Gastrocnemius medialis (tissue), 4 donors: Measurements from ENCODE around the gene EDNRA. TPM values are rescaled to one million over a fixed set of nuclear protein-coding genes. Genes with fewer than 3 reads are reported as not detected.
A peak's percentile ranks its signal among the peaks of the same experiment; 100 is the strongest.

Source experiments
- ATAC-seq, 2 donors: fragments of 150-250 bp; one replicate each; pipeline ENCODE4 v1.9.1; 2016
- DNase-seq, 2 donors: peaks; one replicate each; pipeline ENCODE4 v3.0.0-alpha.2; 2019
- H3K27ac ChIP-seq, 4 donors: fragments of 200-600 bp; sonication (generic); 1 replicate in 1 of 4; 2 replicates in 3 of 4; pipeline ENCODE4 v1.5.1; 2016 to 2018; ENCODE audit warnings: mild to moderate bottlenecking in 2 of 4, moderate library complexity in 1 of 4
- H3K27me3 ChIP-seq, 3 donors: fragments of 200-600 bp; sonication (generic) in 2 of 3; 1 replicate in 1 of 3; 2 replicates in 2 of 3; pipeline versions ENCODE4 v1.5.1 to v1.6.0; 2016 to 2019; ENCODE audit warnings: mild to moderate bottlenecking in 1 of 3, moderate library complexity in 1 of 3
- H3K36me3 ChIP-seq, 2 donors: fragments of 200-600 bp; sonication (generic) in 1 of 2; one replicate each; pipeline ENCODE4 v1.5.1; 2017 to 2018
- H3K4me1 ChIP-seq, 2 donors: fragments of 200-600 bp; sonication (generic) in 1 of 2; one replicate each; pipeline ENCODE4 v1.5.1; 2016 to 2017; ENCODE audit warnings: mild to moderate bottlenecking in 2 of 2
- H3K4me3 ChIP-seq, 4 donors: fragments of 200-600 bp; sonication (generic) in 3 of 4; 1 replicate in 1 of 4; 2 replicates in 3 of 4; pipeline ENCODE4 v1.5.1; 2016 to 2019; ENCODE audit warnings: mild to moderate bottlenecking in 2 of 4
- H3K9me3 ChIP-seq, 3 donors: fragments of 200-600 bp; sonication (generic) in 2 of 3; 1 replicate in 1 of 3; 2 replicates in 2 of 3; pipeline ENCODE4 v1.5.1; 2016 to 2019
- POLR2A ChIP-seq, 2 donors: fragments of 450-650 bp; IDR thresholded peaks; one replicate each; pipeline ENCODE4 v1.6.1; 2017; ENCODE audit warnings: antibody characterized with exemption in 2 of 2, mild to moderate bottlenecking in 2 of 2, moderate library complexity in 2 of 2
- in situ Hi-C, 4 donors: fragments of 200-750 bp; cut with MboI; loops; one replicate each; pipeline versions ENCODE4 v1.15.0 to v1.8.0; 2017; ENCODE audit warnings: low sequenced_read_pairs in 4 of 4
- intact Hi-C: fragments of 100-400 bp; cut with DNase I; formaldehyde crosslinking; loops from one replicate; pipeline ENCODE4 v1.15.1; 2023; ENCODE audit warnings: low total_unique reads
- total RNA-seq, 4 donors: library from RNA; depleted of rRNA; stranded (reverse); fragments of >200 nt; gene quantifications; one replicate each; pipeline versions ENCODE4 v1.1.0 to v1.2.3, GENCODE V29; 2016
- TF ChIP-seq, protein P1 (sequence below), 5 experiments: fragments of 450-650 bp in 3 of 5; fragments of 200-600 bp in 2 of 5; sonication (generic) in 2 of 5; IDR thresholded peaks in 4 of 5; conservative IDR thresholded peaks in 1 of 5; 1 replicate in 4 of 5; 2 replicates in 1 of 5; pipeline ENCODE4 v1.5.1; 2016 to 2019; ENCODE audit warnings: antibody characterized with exemption in 5 of 5, mild to moderate bottlenecking in 3 of 5, moderate library complexity in 3 of 5

Gene EDNRA
- total RNA-seq, 4 donors from 2014 or later: 1.4 to 8.4 (median 2.6) TPM

DNA sequence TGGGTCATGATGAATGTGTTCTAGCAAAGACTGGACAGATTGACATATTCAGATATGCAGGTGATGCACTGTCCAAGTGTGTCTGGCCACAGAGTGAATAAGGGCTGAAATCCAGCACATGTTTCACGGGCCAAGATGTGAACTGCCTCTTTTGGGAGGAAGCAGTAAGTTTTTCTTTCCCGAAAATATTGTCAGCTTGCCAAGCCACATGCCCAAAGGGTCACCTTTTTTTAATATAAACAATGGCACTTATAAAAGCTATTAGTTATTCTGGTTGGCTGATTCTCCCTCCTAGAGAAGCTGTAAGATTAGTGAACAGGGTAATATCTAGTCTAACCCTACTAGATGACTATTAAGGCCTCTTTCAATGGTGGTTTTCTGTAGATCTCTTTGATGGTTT is 1.5 kb upstream of the EDNRA start:
- in situ Hi-C loops (no loop called here), intact Hi-C loops (no loop called here)
- H3K27me3 ChIP-seq: peaks cover 0 to 7% (median 5%) of the 10 kb centered on the region in 3 donors
- TF ChIP-seq, protein P1, sequence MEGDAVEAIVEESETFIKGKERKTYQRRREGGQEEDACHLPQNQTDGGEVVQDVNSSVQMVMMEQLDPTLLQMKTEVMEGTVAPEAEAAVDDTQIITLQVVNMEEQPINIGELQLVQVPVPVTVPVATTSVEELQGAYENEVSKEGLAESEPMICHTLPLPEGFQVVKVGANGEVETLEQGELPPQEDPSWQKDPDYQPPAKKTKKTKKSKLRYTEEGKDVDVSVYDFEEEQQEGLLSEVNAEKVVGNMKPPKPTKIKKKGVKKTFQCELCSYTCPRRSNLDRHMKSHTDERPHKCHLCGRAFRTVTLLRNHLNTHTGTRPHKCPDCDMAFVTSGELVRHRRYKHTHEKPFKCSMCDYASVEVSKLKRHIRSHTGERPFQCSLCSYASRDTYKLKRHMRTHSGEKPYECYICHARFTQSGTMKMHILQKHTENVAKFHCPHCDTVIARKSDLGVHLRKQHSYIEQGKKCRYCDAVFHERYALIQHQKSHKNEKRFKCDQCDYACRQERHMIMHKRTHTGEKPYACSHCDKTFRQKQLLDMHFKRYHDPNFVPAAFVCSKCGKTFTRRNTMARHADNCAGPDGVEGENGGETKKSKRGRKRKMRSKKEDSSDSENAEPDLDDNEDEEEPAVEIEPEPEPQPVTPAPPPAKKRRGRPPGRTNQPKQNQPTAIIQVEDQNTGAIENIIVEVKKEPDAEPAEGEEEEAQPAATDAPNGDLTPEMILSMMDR (IDR thresholded peaks at IDR 0.05 in 4 of 5, conservative IDR thresholded peaks at IDR 0.05 in 1 of 5): no peak
- TF ChIP-seq POLR2A (IDR thresholded peaks at IDR 0.05): no peak
- DNase-seq: no peak
- no peak overlapping the region for H3K4me3 ChIP-seq
- H3K36me3 ChIP-seq: no peaks in the 10 kb centered on the region
- H3K9me3 ChIP-seq: no peaks in the 10 kb centered on the region
- ATAC-seq: no peak
- peak overlapping the region in 1 of 4 donors; percentile 69 for H3K27ac ChIP-seq
- no peaks in the 10 kb centered on the region for H3K4me1 ChIP-seq

DNA sequence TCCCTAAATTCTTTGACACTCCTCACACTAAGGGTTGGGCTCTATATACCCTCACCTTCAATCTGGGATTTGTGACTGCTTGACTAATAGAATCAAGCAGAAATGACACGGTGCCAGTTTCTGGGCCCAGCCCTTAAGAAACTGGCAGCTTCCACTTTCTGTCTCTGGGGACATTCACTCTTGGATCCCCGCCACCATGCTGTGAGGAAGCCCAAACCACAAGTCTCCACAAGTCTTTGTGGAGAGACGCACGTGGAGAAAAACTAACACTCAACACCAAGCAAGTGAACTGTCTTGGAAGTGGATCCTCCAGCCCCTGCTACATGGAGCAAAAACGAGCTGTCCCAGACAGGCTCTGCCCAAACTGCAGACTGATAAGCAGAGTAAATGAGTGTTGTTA is 1.1 kb upstream of the EDNRA start:
- H3K27me3 ChIP-seq: peaks cover 0 to 7% (median 5%) of the 10 kb centered on the region in 3 donors
- intact Hi-C loops (no loop called here), in situ Hi-C loops (no loop called here)
- no peak overlapping the region for H3K4me3 ChIP-seq
- no peaks in the 10 kb centered on the region for H3K36me3 ChIP-seq
- no peaks in the 10 kb centered on the region for H3K4me1 ChIP-seq
- TF ChIP-seq POLR2A (IDR thresholded peaks at IDR 0.05): no peak
- TF ChIP-seq, protein P1 (IDR thresholded peaks at IDR 0.05 in 4 of 5, conservative IDR thresholded peaks at IDR 0.05 in 1 of 5): no peak
- DNase-seq (no peak), ATAC-seq (no peak)
- H3K9me3 ChIP-seq: no peaks in the 10 kb centered on the region
- peak overlapping the region in 3 of 4 donors; percentile 46 to 69 (median 61) for H3K27ac ChIP-seq

DNA sequence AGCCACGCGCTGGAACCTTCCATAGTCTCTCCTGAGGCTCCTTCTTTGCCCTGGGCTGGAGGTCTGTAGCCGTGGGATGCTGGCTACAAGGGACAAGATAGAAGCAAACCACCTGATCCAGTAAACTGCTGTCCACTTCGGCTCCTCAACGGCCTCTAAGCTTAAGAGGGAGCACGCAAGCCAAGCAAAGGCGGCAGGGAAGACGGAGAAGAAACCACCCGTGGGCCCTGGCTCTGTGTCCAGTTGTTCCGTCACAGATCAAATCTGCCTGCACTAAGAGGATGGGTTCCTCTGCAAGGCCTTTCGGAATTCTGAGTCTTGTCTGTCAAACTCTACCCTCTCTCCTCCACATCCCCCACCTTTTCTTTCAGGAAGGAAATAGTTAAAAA is 401 bp upstream of the EDNRA start:
- in situ Hi-C loops (no loop called here), intact Hi-C loops (no loop called here)
- Histone ChIP-seq H3K36me3 (no peaks in the 10 kb centered on the region), H3K4me1 (no peaks in the 10 kb centered on the region), H3K27ac (peak overlapping the region; percentile 46 to 69 (median 57)), H3K9me3 (no peaks in the 10 kb centered on the region), H3K4me3 (peak overlapping the region; percentile 42 to 58 (median 49)), H3K27me3 (peaks cover 0 to 7% (median 5%) of the 10 kb centered on the region in 3 donors)
- ATAC-seq: no peak
- DNase-seq: no peak
- TF ChIP-seq, protein P1 (IDR thresholded peaks at IDR 0.05 in 4 of 5, conservative IDR thresholded peaks at IDR 0.05 in 1 of 5): no peak
- no peak for TF ChIP-seq POLR2A (IDR thresholded peaks at IDR 0.05)

DNA sequence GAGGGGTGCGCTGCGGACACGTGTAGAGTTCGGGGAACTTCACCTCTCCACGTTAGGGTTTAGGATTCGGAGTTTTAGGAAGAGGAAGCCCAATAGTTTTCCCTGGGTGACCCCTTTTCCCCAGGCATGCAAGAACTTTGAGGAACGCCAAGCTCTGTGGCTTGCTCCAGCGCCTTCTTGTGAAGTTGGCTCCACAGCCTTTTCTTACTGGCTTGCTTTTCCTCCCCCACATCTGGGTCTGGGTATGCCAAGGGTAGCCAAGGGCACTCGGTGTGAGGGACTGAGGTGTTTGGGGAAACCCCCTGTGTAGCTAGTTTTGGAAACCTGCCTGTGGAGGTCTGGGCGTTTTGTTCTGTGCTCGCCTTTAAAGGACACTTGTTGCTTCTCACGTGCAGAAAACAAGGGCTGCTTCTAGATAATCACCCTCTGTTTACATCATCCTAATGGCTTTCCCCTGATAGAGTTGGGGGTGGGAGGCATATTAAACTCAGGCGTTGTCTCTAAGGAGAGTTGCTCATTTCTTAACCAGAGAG is 746 bp downstream of the EDNRA start:
- no peak for ATAC-seq
- in situ Hi-C loops: no loop called here
- TF ChIP-seq, protein P1 (IDR thresholded peaks at IDR 0.05 in 4 of 5, conservative IDR thresholded peaks at IDR 0.05 in 1 of 5): no peak
- TF ChIP-seq POLR2A (IDR thresholded peaks at IDR 0.05): no peak
- DNase-seq: no peak
- peak overlapping the region; percentile 42 to 58 (median 49) for H3K4me3 ChIP-seq
- peaks cover 0 to 7% (median 5%) of the 10 kb centered on the region in 3 donors for H3K27me3 ChIP-seq
- H3K4me1 ChIP-seq: no peaks in the 10 kb centered on the region
- H3K27ac ChIP-seq: peak overlapping the region; percentile 46 to 69 (median 57)
- no peaks in the 10 kb centered on the region for H3K9me3 ChIP-seq
- no peaks in the 10 kb centered on the region for H3K36me3 ChIP-seq
- intact Hi-C loops: no loop called here

DNA sequence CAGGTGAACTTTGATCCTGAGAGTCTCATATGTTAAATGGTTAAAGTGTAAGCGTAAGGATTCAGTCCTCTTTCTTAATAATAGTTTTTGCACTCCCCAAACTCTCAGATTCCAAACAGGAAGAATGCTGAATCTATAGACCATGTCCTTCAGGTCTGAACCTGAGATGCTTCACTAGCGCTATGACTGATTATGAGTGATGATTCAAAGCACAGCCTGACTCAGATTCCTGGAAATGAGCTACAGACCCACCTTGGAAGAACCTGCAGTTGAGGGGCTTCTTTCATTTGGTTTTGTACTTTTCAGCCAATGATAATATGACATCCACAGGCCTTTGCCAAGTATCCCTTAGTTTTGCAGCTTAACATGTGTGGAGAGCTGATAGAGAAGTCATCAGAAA is 1.4 kb downstream of the EDNRA start:
- TF ChIP-seq, protein P1 (IDR thresholded peaks at IDR 0.05 in 4 of 5, conservative IDR thresholded peaks at IDR 0.05 in 1 of 5): no peak
- no peak for TF ChIP-seq POLR2A (IDR thresholded peaks at IDR 0.05)
- H3K27ac ChIP-seq: peak overlapping the region; percentile 18 to 61 (median 41)
- DNase-seq (no peak), ATAC-seq (no peak)
- H3K4me3 ChIP-seq: peak overlapping the region in 3 of 4 donors; percentile 34 to 49 (median 49)
- peaks cover 0 to 7% (median 5%) of the 10 kb centered on the region in 3 donors for H3K27me3 ChIP-seq
- no peaks in the 10 kb centered on the region for H3K36me3 ChIP-seq
- no peaks in the 10 kb centered on the region for H3K4me1 ChIP-seq
- in situ Hi-C loops: no loop called here
- no peaks in the 10 kb centered on the region for H3K9me3 ChIP-seq
- intact Hi-C loops: no loop called here
